GM19372 (cell line): Measurements from ENCODE around the gene ZNF891.

Experiments
- ATAC-seq: cut with Tn5 transposase; IDR thresholded peaks from one replicate; pipeline ENCODE4 v1.9.1; 2021; ENCODE audit warnings: mild to moderate bottlenecking, low read depth, moderate library complexity; ENCODE audit not compliant: unreplicated experiment

ZNF891 gene

GRCh38 chr12:133130038-133130807 is at the start of gene ZNF891, which contains the start of gene ZNF10:
ZNF891 (minus strand) TSS chr12:133130274; CDS start chr12:133121918, 8,356 bp downstream.
ZNF10 (plus strand) TSS chr12:133130627; CDS start chr12:133144493, 13,866 bp downstream.
- peak; percentile 88 for ATAC-seq

- ATAC-seq = no peak
Observed at GRCh38 chr12:133174901-133175300, 44.8 kb upstream of the ZNF891 start.

DNA sequence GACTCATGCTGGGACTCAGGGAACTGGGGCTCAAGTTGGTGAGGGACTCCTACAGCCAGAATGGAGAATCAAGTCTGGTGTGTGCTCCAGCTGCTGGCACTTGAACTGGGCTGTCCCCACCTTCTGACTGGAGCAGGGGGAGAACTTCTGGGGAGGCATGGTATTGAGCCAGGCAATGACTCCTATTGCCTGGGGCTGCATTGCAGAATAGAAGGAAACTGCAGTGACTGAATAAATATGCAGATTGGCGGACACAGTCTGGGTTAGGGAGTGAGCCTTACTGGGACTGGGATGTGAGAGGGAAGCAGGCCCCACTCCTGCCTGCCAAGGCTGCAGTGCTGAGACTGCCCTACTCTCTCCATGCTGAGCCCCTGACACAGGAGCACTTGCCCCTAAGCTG is 42.4 kb upstream of the ZNF891 start:
- ATAC-seq = no peak

DNA sequence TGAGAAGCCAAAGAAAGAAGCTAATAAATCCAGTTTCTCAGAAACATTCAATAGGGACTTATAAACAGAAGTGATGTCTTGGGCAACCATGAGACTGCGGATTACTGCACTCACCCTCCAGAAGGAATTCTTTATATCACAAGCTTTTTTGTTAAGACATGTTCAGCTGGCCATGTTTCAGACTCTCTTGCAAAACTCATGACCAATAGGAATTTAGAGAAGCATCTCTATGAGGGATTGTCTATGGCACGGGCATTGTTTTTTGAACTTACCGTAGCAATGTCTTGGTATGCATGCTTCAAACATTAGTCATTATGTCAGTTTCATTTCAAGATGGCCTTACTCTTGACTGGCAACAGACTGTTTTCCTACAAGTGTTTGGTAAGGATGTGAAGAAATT is 35.7 kb upstream of the ZNF891 start:
- no peak for ATAC-seq

DNA sequence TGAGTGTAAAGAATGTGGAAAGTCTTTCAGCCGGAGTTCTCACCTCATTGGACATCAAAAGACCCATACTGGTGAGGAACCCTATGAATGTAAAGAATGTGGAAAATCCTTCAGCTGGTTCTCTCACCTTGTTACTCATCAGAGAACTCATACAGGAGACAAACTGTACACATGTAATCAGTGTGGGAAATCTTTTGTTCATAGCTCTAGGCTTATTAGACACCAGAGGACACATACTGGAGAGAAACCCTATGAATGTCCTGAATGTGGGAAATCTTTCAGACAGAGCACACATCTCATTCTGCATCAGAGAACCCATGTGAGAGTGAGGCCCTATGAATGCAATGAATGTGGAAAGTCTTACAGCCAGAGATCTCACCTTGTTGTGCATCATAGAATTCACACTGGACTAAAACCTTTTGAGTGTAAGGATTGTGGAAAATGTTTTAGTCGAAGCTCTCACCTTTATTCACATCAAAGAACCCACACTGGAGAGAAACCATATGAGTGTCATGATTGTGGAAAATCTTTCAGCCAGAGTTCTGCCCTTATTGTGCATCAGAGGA is 26.1 kb upstream of the ZNF891 start:
- ATAC-seq = no peak

DNA sequence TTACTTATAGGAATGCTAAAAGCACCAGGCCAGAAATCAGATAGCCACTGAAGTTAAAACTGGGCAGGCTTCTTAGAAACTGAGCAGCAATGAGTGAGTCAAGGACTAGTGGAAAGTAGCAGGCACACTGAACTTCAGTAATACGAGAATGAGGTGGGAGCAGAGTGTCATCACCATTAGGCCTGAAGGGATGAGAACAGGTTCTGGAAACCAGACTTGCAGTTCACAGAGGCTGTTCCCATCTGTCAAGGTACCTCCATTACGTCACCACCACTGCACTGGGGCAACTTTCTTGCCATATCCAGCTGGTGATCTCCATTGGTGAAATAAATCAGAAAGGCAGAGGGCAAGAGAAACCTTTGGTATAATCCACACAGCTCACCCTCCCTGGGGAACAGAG is 15.9 kb upstream of the ZNF891 start:
- no peak for ATAC-seq

GRCh38 chr12:133135747-133136146 is 5.7 kb upstream of the ZNF891 start:
- no peak for ATAC-seq

DNA sequence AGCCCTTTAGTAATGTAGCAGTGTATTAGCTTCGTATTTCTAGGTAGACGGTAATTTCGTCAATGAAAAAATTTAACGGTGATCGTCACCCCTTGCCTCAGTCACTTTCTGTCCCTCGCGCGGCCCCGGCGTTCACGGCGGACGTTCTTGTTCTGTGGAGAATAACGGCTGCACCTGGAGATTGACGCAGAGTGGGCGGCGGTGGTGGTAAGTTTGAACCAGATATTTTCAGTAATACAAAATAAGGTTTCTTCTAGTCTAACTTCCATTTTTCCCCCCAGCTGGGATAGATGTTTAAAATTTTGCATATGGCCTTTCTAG is 694 bp upstream of the ZNF891 start:
- ATAC-seq = no peak

- ATAC-seq = no peak
Observed at GRCh38 chr12:133129368-133130037, 571 bp downstream of the ZNF891 start.

GRCh38 chr12:133124674-133125073 is 5.4 kb downstream of the ZNF891 start:
- ATAC-seq = no peak

DNA sequence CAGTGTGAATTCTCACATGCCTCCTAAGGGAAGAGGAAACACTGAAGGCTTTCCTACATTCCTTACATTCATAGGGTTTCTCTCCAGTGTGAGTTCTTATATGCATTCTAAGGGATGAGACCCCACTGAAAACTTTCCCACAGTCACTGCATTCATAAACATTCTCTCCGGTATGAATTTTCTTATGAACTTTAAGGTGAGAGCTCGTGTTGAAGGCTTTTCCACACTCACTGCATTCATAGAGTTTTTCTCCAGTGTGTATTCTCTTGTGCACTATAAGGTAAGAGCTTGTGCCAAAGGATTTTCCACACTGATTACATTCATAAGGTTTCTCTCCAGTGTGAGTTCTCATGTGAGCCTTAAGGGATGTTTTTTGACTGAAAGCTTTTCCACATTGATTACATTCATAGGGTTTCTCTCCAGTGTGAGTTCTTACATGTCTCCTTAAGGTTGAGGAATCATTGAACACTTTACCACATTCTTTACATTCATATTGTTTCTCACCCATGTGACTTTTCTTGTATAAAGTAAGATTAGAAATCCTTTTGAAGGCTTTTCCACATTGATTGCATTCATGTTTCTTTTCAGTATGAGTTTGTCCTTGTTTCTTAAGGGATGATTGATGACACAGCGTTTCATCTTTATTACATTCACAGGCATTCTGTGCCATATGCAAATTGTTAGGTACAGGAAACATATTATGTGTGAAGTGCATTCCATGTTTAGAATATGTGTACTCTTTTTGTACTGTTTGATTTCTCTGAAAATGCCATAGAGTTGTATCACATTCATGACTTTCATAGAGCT is 9.5 kb downstream of the ZNF891 start:
- ATAC-seq = no peak

DNA sequence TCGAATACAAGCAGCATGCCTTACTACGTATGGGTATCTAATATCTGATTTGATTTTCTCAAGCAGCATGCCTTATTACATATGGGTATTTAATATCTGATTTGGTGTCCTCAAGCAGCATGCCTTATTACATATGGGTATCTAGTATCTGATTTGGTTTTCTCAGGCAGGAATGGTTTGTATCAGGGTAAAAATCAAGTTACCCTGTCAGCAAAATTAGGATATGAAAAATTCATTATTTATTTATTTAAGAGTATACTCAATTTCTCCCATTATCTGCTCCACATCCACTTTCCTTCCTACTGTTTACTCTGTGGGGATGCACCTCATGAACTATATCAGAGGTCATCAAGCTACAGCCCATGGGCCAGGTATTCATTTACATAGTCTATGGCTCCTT is 21.9 kb downstream of the ZNF891 start:
- ATAC-seq = no peak

DNA sequence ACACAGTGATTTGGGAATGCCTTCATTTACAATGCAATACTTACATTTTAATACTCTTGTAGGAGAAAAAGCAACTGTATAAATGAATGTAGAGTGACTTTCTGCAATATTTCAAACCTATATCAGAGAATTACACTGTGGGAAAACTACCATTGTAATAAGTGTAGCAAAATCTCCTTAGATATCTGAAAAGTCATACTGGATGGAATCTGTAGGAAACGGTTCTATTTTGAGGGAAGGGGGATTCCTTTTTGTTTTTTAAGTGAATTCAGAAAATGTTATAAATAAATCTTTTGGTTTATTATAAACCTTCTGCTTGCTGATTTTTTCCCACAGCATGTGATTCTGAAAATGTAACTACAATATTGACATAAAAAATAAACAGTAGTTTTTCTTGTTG is 23.0 kb downstream of the ZNF891 start:
- ATAC-seq = no peak

GRCh38 chr12:133106253-133106652 is 23.8 kb downstream of the ZNF891 start:
- no peak for ATAC-seq

GRCh38 chr12:133105620-133106019 is 24.5 kb downstream of the ZNF891 start:
- ATAC-seq = no peak

GRCh38 chr12:133083345-133083744 is 46.7 kb downstream of the ZNF891 start:
- no peak for ATAC-seq

DNA sequence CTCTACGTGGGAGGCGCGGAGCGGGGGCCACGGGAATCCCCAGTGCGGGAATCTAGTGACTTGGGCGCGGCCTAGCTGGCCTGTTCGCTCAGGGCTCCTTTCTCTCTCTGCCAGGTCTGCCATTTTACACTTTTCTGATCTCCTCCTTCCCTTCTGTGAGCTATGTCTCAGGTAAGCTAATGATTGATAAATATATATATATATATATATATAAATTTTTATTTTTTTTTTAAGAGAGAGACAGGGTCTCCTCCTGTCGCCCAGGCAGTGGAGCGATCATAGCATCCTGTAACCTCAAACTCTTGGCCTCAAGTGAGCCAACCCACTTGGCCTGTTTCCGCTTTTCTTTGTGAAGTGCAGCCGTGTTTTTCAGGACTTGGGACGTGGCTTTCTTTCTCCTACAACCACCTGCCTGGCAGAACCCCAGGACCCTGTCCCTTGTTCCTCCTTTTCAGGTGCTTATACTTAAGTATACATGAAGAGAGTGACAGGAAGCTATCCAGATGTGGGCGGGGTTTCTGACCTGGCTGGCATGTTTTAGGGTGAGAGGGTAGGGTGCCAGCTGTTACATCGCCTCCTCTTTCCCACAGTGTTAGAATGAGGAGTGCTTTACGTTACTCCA is 48.8 kb downstream of the ZNF891 start:
- ATAC-seq = no peak

GRCh38 chr12:133080368-133081158 is 49.5 kb downstream of the ZNF891 start, which contains the start of gene ZNF140:
ZNF140 (plus strand) TSS chr12:133080923; CDS start chr12:133081321, 398 bp downstream.
- ATAC-seq = peak; percentile 70

GRCh38 chr12:133080026-133080367 is 50.1 kb downstream of the ZNF891 start:
- ATAC-seq = peak; percentile 58

- no peak for ATAC-seq
Observed at GRCh38 chr12:133073836-133074235, 56.2 kb downstream of the ZNF891 start.
